Hematopoietic multipotent progenitor cell treated with erythropoietin and hydrocortisone succinate and interleukin-3 and kit ligand, for 15 days (in vitro differentiated cells): ENCODE measurements around the gene BCL3.
"Not testable (repeated sequence)": the region's sequence is repeated elsewhere in the genome, so short reads cannot be mapped to it uniquely, and the experiment has no call there.

Experiments used
- DNase-seq: peaks from one replicate; pipeline ENCODE4 v3.0.0-alpha.2; 2015; ENCODE audit warnings: low spot score

BCL3 gene

DNA sequence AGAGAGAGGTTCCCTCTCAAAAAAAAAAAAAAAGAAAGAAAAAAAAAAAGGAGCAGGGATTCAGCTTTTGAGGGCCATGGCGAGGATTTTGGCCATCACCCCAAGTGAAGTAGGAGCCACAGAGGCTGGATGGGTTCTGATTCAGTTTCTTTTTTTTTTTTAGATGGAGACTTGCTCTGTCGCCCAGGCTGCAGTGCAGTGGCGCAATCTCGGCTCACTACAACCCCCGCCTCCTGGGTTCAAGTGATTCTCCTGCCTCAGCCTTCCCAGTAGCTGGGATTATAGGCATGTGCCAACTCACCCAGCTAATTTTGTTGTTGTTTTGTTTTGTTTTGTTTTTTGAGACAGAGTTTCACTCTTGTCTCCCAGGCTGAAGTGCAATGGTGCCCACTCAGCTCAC is 27.1 kb upstream of the BCL3 start:
- not testable (repeated sequence) for DNase-seq

DNA sequence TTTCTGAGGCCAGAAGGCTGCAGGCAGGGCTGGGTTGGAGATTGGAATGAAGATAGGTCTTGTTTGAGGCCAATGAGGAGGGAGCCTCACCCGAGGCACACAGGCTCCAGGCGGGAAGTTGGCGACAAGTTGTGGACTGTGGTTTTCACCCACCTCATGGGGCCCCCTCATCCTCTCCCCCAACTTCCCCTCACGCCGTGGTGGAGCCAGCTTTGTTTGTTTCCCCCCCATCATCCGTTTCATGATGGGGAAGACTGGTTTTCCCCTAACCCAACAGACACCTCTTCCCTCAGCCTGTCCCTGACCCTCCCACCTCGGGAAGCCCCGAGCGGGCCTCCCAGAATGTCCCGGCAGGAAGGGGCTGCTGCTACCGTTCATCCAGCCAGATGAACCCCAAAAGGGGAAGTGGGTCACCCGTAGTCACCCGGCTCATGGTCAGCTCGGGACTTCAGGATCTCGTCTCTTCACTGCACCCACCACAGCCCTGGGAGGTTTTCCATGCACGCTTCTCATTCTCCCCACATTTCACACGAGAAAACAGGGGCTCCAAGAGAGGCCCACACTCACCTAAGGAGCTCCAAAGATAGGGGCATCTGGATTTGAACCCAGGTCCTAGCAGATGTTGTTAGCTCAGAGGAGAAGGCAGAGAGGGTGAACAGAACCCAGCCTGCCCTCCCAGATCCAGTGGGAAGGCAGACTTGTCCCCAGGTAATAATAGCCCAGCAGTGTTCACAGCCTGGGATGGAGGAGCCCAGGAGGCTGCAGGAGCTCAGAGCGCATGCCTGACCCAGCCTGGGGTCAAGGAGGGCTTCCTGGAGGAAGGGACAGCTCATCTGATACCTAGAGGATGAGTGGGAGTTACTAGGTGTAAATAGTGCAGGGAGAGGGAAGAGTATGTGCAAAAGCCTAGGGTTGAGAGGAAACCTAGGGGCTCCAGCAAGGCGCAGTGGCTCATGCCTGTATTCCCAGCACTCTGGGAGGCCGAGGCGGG is 26.1 kb upstream of the BCL3 start:
- DNase-seq = no peak

DNA sequence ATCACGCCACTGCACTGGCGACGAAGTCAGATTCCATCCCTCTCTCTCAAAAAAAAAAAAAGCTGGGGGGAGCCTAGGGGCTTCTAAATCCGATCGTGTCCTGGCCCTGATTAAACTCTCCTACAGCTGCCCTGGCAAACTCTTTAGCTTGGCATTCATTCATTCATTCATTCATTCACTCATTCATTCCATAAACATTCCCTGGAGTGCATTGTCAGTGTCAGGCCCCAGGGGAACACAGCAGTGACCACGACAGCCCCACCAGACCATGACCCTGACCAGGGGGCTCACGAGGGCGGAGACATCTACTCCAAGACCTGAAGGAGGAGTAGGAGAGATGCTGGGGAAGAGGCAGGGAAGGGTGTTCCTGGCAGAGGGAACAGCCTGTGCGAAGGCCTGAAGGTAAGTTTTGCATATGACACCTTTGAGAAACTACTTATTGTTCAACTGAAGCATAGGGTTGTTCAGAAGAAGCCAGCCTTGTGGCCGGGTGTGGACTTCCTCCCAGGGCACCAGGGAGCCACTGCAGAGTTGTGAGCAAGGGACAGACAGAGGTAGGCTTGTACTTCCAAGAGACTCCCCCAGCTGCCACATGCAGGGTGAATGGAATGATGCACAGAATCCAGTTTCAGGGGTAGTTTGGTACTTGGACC is 25.1 kb upstream of the BCL3 start:
- no peak for DNase-seq

DNA sequence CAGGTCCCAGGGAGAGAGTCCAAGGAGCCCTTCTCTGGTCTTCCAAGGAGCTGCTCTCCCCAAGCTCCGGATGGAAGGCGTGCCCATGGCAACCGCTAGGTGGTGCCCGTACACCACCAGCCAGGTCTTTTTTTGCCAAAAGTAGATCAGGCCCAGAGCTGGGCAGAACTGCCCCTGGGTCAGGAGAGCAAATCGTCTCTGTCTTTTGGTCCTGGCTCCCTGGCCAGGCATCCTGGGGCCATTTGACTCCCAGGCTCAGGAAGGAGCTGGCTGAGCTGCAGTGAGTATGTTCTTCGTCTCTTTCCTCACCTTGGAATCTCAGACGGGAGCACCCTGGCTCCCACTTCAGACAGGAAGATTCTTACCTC is 24.6 kb upstream of the BCL3 start:
- DNase-seq = peak; percentile 65

DNA sequence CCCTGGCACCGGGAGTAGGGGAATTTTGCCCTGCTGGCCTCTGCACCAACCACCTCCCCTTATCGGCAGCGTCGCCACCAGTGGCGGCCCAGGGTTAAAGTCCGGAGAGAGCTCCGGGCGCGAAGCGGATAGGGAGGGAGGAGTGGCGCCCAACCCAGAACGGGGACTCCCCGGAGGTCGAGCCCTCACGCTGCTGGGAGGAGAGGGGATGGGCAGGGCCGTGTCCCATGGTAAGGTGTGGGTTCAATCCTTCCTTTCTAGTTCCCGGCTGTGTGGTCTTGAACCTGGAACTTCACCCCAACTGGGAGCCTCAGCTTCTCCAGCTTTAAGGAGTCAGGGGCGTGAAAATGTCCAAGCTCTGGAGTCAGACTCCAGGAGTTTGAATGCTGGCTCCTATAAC is 23.3 kb upstream of the BCL3 start:
- no peak for DNase-seq

DNA sequence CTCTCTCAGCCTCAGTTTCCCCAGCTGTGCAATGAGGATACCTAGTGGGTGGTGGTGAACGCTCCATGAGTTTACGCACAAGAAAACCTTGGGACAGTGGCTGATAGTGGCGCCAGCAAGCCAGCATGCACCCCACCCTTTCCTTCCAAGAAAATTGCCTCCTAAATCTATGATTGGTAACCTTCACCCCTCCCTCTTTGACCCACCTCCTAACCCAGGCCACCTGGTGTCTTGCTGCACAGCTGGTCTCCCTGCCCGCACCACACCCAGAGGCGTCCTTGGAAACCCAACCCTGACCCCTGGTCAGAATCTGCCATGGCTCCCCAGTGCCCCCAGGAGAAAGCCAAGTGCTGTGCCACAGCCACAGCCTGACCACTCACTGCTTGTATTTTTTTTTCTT is 22.8 kb upstream of the BCL3 start:
- no peak for DNase-seq

DNA sequence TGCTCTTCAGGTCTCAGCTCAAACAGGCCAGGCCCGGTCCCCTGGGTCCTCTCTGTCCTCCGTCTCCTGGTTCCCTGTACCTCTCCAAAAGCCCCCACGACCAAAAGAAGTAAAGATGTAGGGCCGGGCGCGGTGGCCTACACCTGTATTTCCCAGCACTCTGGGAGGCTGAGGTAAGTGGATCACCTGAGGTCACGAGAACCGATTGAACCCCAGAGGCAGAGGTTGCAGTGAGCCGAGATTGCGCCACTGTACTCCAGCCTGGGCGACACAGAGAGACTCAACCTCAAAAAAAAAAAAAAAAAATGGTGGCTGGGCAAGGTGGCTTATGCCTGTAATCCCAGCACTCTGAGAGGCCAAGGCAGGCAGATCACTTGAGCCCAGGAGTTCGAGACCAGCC is 22.0 kb upstream of the BCL3 start:
- DNase-seq = no peak

DNA sequence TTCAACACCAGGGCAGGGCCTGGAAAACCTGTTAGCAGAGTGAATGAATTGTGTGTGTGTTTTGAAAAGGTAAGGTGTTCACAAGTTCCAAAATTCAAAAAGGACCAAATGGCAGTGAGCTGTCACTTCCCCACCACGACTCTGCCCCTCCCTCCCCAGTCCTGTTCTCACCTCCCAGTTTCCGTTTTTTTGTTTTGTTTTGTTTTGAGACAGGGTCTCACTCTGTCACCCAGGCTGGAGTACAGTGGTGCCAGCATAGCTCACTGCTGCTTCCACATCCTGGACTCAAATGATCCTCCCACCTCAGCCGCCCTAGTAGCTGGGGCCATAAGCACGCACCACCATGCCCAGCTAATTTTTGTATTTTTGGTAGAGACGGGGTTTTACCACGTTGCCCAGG is 20.3 kb upstream of the BCL3 start:
- DNase-seq = no peak

DNA sequence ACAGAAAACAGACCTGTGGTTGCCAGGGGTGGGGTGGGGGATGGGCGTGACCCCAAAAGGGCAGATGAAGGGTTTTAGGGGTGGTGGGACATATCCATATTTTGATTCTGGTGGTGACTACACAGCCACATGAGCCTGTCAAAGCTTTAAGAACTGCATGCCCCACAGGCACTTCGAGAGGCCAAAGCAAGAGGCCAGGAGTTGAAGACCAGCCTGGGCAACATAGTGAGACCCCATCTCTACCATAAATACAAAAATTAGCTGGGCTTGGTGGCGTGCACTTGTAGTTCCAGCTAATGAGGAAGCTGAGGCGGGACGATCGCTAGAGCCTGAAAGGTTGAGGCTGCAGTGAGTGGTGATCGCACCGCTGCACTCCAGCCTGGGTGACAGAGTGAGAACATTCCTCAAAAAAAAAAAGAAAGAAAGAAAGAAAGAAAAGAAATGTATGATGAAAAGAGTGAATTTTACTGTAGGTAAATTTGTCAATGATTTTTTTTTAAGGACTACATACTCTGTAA is 18.9 kb upstream of the BCL3 start:
- DNase-seq = no peak

DNA sequence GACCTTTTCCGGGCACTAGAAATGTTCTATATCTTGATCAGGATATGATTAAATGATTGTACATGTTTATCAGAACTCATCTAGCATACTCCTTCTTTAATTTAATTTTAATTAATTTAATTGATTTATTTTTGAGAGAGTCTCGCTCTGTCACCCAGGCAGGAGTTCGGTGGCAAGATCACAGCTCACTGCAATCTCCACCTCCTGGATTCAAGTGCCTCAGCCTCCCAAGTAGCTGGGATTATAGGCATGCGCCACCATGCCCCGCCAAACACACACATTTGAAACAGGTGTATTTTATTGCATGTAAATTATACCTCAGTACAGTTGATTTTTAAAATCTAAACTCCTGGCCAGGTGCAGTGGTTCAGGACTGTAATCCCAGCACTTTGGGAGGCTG is 17.4 kb upstream of the BCL3 start:
- no peak for DNase-seq

DNA sequence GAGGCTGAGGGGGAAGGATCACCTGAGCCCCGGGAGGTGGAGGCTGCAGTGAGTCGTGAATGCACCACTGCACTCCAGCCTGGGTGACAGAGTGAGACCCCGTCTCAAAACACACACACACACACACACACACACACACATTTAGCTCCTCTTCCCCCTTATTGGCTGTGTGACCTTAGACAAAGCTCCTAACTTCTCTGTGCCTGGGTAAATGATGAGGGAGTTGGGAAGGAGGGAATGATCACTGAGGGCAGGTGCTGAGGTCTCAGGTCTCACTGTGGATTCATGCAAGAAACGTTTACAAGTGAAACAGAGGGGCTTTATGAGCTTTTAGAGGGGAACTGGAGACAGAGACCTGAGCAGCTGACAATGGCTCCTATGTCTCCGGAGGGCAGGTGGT is 16.9 kb upstream of the BCL3 start:
- DNase-seq = no peak

DNA sequence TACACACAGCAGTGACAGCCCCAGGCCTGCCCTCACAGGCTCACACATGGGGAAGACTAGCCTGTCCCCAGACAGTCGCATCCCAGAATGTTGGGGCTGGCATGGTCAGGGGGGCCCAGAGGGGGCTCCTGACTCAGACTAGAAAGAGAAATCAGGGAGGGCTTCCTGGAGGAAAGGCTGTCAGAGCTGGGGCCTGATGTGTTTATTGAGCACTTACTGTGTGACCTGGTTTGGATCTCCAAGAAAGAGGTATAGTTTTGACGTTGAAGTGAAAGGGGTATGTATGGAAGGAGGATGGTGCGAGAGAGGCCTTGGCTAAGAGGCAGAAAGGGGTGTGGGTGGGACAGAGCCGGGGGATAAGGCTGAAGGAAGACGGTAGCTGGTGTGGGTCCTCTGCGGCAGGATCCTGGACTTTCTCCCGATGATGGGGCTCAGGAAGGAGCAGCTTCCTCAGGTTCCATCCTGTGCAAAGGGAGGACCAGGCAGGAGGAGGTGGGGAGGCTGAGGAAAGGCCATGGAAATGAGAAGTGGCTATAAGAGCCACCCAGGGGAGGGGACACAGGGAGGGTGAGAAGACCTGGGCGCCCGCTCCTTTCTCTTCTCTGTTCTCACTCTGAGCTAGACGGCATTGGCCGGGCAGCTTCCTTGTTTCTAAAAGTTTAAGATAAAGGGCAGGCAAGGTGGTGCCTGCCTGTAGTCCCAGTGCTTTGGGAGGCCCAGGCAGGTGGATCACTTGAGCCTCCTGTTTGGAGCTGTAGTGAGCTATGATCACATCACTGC is 16.1 kb upstream of the BCL3 start:
- DNase-seq = no peak

DNA sequence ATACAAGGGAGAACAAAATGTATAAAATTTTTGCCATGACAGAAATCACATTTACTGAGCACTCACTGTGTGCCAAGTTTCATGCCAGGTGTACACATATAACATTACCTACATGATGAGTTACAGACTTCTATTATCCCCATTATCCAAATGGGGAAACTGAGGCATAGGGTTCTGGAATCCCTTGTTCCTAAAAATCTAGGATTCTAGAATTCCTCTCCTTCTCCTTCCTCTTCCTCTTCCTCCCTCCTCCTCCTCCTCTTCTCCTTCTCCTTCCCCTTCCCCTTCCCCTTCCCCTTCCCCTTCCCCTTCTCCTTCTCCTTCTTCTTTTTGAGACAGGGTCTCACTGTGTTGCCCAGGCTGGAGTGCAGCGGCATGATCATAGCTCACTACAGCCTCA is 14.2 kb upstream of the BCL3 start:
- no peak for DNase-seq

DNA sequence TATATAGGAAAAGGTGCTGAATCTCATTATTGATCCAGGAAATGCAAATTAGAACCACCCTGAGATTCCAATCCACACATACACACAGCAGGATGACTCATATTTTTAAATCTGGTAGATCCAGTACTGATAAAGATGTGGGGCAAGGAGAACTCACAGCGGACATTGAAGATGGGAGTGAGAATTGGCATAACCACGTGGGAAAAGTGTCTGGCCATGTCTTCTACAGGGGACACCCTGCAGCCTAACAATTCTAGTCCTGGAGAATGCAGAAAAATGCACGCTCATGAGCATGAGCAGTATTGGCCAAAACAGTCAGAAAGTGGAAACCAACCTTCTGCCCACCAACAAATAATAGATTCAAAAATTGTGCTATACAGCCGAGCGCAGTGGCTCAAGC is 13.5 kb upstream of the BCL3 start:
- no peak for DNase-seq

DNA sequence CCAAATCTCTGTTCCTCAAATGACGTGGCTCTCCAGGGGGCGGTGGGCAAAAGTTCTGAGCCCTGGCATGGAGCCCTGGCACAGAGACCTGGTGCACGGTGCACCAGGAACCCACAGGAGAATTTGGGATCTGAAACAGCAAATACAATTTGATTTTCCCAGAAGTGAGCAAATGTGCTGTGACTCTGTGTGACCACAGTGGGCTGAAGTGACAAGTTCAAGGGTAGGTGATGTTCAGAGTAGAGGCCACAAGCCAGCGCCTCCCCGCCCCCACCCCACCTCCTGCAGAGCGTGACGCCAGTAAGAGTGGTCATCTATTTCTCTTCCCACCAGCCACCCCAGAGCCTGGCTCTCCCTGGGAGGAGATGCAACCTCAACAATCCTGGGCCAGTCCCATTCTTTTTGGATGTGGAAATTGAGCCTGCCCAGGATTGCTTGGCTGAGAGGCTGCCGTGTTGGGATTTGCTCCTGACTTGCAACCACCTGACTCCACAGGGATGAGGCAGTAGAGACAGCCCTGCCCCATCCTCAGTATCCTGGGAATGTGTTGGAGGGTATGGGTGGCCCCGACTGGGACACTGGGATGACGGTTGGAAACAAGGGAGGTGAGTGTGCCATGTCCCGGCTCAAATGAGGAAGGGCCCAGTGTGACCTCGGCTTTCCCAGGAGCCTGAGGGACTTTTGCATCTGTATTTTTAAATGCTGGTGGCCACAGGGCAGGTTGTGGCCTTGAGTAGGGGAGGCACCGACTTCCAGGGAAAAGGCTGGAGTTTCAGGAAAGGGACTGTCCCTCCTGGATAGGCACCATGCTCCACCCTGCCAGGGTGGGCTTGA is 11.1 kb upstream of the BCL3 start:
- no peak for DNase-seq

DNA sequence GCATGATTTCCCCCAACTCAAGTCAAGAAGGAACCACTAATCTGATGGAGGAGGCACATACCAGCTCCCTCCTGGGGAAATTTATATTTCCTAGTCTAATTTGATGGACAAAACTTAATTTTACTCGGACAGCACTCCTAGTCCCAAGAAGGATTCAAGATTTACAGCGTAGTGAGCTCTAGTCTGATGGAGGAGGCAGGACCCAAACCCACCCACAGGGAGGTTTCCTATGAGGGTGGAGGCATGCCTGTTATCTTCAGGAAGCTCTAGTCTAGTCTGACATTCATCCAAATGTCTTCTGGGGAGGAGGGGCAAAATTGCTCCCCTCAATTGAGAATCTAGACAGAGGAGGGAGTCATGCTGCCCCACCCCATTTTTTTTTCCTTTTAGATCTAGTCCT is 10.4 kb upstream of the BCL3 start:
- DNase-seq = no peak

DNA sequence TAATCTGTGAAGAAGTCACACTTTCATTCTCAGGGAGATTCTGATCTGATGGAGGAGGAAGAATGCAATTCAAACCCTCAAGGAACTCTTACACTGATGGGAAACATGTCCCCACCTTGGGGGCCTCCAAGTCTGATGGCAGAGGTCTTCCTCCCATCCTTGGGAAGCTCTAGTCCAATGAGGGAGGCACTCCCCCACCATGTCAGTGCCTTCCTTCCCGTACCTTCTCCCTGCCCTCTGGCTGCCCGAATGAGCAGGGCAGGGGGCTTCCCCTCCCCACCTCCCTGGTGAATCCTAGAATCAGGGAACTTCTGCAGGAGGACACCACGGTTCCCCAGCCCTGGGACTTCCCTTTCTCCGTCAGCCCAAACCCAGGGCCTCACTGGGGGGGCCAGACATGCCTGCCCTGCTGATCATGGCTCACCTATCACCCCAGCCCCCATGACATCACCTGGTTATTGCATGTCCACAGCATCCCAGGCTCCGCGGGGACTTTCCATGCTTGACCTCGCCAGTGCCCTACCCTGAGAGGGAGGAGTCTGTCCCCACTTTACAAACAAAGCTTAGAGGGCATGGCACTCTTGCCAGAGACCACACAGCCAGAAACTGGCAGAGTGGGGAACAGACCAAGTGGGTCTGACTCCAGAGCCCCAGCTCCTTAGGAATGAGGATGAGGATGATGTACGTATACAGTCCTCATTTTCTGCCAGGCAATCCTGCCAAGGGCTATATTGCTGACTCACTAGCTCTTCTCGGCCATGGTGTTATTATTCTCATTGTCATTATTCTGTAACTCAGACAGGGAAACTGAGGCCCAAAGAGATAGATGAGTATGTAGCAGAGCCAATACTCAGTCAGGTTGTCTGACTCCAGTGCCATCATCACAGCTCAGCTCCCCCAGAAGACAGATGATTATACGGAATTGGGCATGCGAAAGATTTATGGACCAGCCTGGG is 9.6 kb upstream of the BCL3 start:
- no peak for DNase-seq

DNA sequence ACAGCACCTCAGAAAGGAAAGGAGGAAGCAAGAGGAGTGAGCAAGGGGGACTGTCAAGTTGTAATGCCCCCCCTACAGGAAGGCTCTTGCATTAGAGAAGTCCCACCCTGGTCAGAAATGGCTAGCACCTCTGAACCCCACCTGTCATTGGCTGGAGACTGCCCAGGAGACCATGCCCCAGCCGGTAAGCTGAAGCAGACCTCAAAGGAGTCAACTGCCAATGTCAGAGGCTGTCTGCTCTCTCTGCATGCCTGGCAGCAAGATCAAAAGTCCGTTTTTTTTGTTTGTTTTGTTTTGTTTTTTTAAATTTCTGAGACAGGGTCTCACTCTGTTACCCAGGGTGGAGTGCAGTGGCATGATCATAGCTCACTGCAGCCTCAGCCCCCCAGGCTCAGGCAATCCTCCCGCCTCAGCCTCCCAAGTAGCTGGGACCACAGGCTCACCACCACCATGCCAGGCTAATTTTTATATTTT is 8.1 kb upstream of the BCL3 start:
- DNase-seq = no peak

DNA sequence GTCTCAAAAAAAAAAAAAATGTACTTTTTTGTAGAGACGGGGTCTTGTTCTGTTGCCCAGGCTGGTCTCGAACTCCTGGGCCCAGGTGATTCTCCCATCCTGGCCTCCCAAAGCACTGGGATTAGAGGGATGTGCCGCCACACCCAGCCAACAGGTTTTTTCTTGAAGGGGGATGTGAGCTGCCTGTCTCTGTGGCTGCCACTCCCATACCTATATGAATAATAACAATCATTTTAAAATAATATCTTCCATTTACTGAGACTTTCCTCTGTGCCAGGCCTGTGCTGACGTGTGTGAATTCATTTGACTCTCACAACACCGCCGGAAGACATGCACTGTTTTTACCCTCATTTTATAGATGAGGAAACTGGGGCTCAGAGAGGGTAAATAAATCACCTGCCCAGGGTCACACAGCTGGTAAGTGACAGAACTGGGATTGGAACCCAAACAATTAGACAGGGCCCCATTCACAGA is 7.2 kb upstream of the BCL3 start:
- DNase-seq = no peak

DNA sequence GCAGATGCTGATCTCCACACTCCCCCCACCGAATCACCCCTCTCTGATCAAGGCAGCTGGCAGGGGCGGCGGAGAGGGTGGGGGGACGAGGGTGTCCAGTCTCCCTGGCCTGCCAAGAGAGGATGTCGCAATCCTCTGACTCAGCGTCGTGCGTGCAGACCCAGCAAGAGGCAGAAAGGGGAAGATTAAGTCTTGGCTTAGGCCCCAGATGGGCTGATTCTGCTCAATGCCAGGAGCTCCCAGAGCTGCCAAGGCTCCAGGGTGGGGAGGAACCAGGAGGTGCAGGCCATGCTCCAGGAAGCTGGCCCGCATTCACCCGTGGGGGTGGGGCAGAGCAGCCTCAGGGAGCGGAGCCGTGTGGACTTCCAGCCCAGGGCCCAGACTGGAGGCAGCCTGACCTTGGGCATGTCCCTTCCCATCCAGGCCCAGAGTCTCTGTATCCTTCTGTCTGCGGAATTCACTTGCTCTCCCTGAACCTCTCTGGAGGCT is 6.6 kb upstream of the BCL3 start:
- DNase-seq = peak; percentile 55
